Large intestine (tissue), 3 donors: Measurements from ENCODE around the gene WRAP73. TPM values are rescaled to one million over a fixed set of nuclear protein-coding genes. Genes with fewer than 3 reads are reported as not detected.
A peak's percentile ranks its signal among the peaks of the same experiment; 100 is the strongest.

ENCODE experiments used
- DNase-seq, 2 donors: peaks; one replicate each; pipeline versions ENCODE4 v3.0.0 to v3.0.0-alpha.2; 2013
- H3K27ac ChIP-seq: one replicate; pipeline ENCODE4 v1.5.1; 2013; ENCODE audit warnings: low read length
- H3K27me3 ChIP-seq: 2 replicates; pipeline ENCODE4 v1.6.1; 2013; ENCODE audit warnings: low read length; ENCODE audit not compliant: control insufficient read depth, insufficient read depth
- H3K36me3 ChIP-seq: 2 replicates; pipeline ENCODE4 v1.6.1; 2013; ENCODE audit warnings: low read length; ENCODE audit not compliant: control insufficient read depth, insufficient read depth
- H3K4me1 ChIP-seq: one replicate; pipeline ENCODE4 v1.6.1; 2013; ENCODE audit warnings: low read length; ENCODE audit not compliant: control insufficient read depth, insufficient read depth
- H3K4me3 ChIP-seq: one replicate; pipeline ENCODE4 v1.5.1; 2013; ENCODE audit warnings: low read length
- H3K9me3 ChIP-seq: one replicate; pipeline ENCODE4 v1.6.1; 2013; ENCODE audit warnings: mild to moderate bottlenecking, low read depth, low read length, moderate library complexity; ENCODE audit not compliant: control insufficient read depth
- WGBS: methylation state at CpG from one replicate; pipeline ENCODE4 v1.1.5; 2013; ENCODE audit warnings: low lambda C conversion rate; ENCODE audit not compliant: insufficient coverage; 5-methylcytosine and 5-hydroxymethylcytosine counted together
- polyA plus RNA-seq: library from polyadenylated mRNA; unstranded; fragments of 120-200 nt; gene quantifications from one replicate; pipeline ENCODE4 v1.2.1, GENCODE V29; 2013

Gene WRAP73
- polyA plus RNA-seq, 1 donor: 15.6 TPM

DNA sequence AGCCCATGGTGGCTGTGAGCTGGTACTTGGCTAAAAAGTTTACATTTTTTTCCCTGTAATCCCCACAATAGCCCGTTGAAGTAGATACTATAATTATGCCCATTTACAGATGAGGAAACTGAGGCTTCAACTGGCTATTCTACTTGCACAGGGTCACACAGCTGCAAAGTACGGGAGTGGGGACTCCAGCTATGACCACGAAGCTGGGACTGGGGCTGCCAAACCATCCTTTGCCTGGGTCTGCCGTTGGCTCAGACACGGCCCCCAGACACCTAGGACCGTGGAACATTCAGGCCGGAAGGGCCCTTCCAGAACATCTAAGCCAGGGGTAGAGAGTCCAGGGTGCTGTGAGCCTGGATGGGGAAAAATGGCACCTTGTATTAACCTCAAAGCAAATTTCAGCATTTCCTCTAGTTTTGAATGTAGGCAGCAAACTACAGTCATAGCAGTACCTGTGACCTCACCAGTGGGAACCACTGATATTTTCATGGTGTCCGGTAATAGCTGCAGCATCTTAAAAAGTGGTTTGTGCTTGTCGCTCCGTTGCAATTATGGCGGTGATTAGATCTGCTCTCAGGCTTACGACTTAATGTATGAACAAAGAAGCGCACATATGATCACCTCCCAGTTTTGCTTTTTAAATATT, 6.7 kb upstream of the WRAP73 start:
- no peak for DNase-seq
- no peaks in the 10 kb centered on the region for H3K36me3 ChIP-seq
- no peak overlapping the region for H3K4me3 ChIP-seq
- no peak overlapping the region for H3K27ac ChIP-seq
- no CpG with 5 or more reads among the region's 13 CpGs for WGBS
- no peaks in the 10 kb centered on the region for H3K4me1 ChIP-seq
- peaks cover 67% of the 10 kb centered on the region for H3K27me3 ChIP-seq
- H3K9me3 ChIP-seq: no peaks in the 10 kb centered on the region

DNA sequence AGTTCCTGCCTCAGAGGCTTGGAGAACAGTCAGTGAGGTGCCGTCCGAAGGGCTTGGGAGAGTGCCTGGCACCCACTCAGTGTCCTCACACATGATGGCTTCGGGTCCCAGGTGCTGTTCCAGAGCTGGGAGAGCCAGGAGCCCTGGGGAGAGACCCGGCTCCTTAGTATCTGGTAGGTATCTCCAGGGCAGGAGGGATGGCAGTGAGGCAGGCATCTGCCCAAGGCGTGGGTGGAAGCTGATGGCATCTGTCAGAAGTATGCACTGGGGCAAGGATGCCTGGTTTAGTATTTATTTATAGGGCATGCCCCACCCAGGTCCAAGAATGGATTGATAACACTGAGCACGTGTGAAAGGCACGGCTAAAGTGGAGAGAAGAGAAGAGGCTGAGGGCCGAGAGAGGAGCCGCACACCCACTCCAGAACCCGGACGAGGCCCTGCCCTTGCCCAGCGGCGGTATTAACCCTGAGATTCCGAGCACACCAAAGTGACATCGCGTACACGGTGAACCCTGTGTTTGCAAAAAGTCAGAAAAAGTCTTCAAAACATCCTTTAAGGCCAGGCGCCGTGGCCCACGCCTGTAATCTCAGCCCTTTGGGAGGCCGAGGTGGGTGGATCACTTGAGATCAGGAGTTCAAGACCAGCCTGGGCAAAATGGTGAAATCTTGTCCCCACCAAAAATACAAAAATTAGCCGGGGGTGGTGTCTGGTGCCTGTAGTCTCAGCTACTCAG, 4.8 kb upstream of the WRAP73 start:
- H3K4me3 ChIP-seq: no peak overlapping the region

DNA sequence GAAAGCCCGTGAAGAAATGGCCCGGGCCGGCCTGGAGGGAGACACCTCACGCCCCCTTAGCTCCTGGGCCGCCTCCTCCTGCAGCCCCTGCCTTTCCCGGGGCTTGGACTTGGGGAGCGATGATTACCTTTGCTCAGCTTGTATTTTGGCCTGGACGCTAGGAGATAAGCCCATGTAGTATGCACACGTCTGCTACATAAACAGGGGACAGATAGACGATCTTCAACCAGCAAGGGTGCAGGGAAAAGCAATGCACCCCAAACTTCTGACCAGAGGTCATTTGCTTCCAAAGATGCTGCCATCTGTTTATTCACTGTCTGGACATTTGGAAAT, 3.3 kb upstream of the WRAP73 start:
- no peak for DNase-seq
- H3K4me3 ChIP-seq: no peak overlapping the region
- H3K4me1 ChIP-seq: peaks cover 12% of the 10 kb centered on the region
- peaks cover 73% of the 10 kb centered on the region for H3K27me3 ChIP-seq
- WGBS: no CpG with 5 or more reads among the region's 10 CpGs
- no peak overlapping the region for H3K27ac ChIP-seq
- peaks cover 10% of the 10 kb centered on the region for H3K9me3 ChIP-seq
- H3K36me3 ChIP-seq: no peaks in the 10 kb centered on the region

More for the DNA sequence above, 4.8 kb upstream of the WRAP73 start:
- Histone ChIP-seq H3K36me3 (no peaks in the 10 kb centered on the region), H3K27ac (no peak overlapping the region), H3K4me1 (peaks cover 7% of the 10 kb centered on the region), H3K9me3 (peaks cover 10% of the 10 kb centered on the region), H3K27me3 (peaks cover 78% of the 10 kb centered on the region)
- no CpG with 5 or more reads among the region's 22 CpGs for WGBS
- no peak for DNase-seq

DNA sequence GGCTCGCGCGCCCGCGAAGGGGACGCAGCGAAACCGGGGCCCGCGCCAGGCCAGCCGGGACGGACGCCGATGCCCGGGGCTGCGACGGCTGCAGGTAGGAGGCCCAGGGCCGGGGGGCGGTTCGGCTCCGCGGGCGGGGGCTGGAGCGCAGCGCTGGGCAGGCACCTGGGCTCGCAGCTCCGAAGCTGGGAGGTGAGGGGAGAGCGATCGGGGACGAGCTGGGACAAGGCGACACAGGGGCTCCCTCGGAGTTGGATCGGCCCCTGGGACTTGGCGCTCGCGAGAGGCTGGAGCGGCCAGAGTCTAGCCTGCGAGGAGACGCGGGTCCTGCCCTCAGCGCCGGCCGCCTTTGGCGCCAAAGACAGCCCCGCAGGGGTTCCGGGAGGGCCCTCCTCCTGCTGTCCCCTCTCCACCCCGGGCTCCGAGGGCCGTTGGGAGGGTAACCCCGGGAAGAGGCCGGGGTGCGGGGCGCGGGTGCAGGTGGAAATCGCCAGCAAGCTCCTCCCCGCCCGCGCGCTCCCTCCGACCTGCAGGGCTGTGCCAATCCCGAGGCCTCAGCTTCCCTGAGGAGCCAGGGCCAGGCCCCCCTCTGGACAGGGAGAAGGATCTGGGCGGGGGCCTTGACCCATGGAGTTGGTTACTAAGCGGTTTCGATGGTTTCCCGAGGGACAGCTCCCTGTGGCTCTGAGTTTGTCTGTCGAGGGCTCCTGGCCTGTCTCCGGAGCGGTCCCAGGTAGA, 2.8 kb upstream of the WRAP73 start:
- no CpG with 5 or more reads among the region's 68 CpGs for WGBS
- Histone ChIP-seq H3K9me3 (peaks cover 10% of the 10 kb centered on the region), H3K36me3 (no peaks in the 10 kb centered on the region), H3K4me1 (peaks cover 12% of the 10 kb centered on the region), H3K27me3 (peaks cover 68% of the 10 kb centered on the region), H3K4me3 (no peak overlapping the region), H3K27ac (no peak overlapping the region)
- peak in 1 of 2 donors; percentile 22 for DNase-seq

GRCh38 chr1:3651930-3652547, 2.1 kb upstream of the WRAP73 start, which contains the start of gene TP73:
Gene TP73 (plus strand): TSS chr1:3652516. CDS start chr1:3682366, 29,850 bp downstream.
- peaks cover 62% of the 10 kb centered on the region for H3K27me3 ChIP-seq
- no peak within 1 kb of the TSS for H3K27ac ChIP-seq
- peak in 1 of 2 donors; percentile 11 for DNase-seq

GRCh38 chr1:3651026-3651929, 1.4 kb upstream of the WRAP73 start:
- Histone ChIP-seq H3K9me3 (peaks cover 10% of the 10 kb centered on the region), H3K36me3 (peaks cover 10% of the 10 kb centered on the region), H3K27me3 (peaks cover 56% of the 10 kb centered on the region), H3K4me3 (no peak overlapping the region), H3K4me1 (peaks cover 12% of the 10 kb centered on the region), H3K27ac (no peak overlapping the region)
- peak in 1 of 2 donors; percentile 17 for DNase-seq
- no CpG with 5 or more reads among the region's 83 CpGs for WGBS

More at GRCh38 chr1:3651930-3652547, 2.1 kb upstream of the WRAP73 start, which contains the start of gene TP73:
- Histone ChIP-seq H3K4me1 (peaks cover 12% of the 10 kb centered on the region), H3K9me3 (peaks cover 10% of the 10 kb centered on the region), H3K36me3 (peaks cover 2% of the 10 kb centered on the region), H3K4me3 (no peak within 1 kb of the TSS)
- WGBS: no CpG with 5 or more reads among the region's 80 CpGs

- Histone ChIP-seq H3K9me3 (peaks cover 10% of the 10 kb centered on the region), H3K4me1 (peaks cover 12% of the 10 kb centered on the region), H3K27ac (no peak overlapping the region), H3K27me3 (peaks cover 50% of the 10 kb centered on the region), H3K4me3 (no peak overlapping the region), H3K36me3 (peaks cover 18% of the 10 kb centered on the region)
- 11% methylated on average over 3 of the region's 50 CpGs for WGBS
- no peak for DNase-seq
Observed at GRCh38 chr1:3650248-3651025, 534 bp upstream of the WRAP73 start.

DNA sequence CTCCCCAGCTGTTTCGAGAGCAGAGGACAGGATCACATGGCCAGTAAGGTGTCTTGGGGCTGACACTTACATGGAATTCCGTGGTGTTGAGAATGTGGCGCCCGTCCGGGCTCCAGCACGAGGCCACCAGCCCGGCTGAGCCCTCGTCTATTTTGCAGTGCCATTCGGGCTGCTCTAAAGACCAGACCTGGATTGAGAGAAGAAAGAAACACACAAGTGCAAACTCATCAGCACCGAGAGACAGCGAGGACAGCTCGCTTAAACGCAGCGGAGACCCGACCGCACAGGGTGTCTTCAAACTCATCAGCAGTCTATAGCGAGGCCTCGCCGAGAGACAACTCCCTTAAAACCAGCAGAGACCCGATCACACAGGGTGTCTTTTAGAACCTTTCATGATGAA, 3.3 kb downstream of the WRAP73 start:
- H3K4me1 ChIP-seq: peaks cover 12% of the 10 kb centered on the region
- H3K27ac ChIP-seq: no peak overlapping the region
- H3K36me3 ChIP-seq: peaks cover 20% of the 10 kb centered on the region
- no peak overlapping the region for H3K4me3 ChIP-seq
- DNase-seq: no peak
- H3K27me3 ChIP-seq: peaks cover 16% of the 10 kb centered on the region
- 93% methylated on average over 3 of the region's 20 CpGs for WGBS
- peaks cover 10% of the 10 kb centered on the region for H3K9me3 ChIP-seq

DNA sequence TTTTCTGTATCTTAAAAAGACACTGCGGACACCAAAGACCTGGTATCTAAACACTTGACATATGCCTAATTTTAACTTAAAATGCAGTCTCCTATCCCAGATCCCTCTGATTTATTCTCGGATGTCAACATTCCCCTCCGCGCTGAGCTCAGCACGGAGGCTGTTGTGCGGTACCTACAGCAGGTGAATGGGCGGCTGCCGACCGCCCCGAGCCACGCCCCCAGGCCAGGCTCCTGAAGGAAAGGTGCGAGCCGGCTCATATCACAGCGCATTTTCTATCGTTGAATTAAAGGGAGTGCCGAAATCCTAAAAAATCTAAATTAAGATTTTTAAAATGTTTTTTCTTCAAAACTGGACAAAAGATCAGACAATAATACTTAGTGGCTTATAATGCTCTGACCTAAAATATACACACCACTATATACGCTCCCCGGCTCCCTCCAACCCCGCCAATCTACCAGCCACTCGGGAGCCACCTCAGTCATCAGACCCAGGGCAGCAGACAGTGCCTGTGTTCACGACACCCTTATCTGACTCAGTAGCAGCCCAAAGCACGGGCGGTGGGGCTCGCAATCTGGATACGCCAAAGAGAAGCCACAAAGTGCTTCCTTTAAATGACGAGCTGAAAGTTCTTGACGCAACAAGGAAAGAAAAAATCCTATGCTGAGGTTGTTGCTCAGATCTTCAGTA, 4.1 kb downstream of the WRAP73 start:
- Histone ChIP-seq H3K4me1 (peaks cover 10% of the 10 kb centered on the region), H3K4me3 (no peak overlapping the region), H3K36me3 (peaks cover 20% of the 10 kb centered on the region), H3K27ac (no peak overlapping the region), H3K27me3 (peaks cover 8% of the 10 kb centered on the region), H3K9me3 (peaks cover 4% of the 10 kb centered on the region)
- 80% methylated on average over 1 of the region's 27 CpGs for WGBS
- no peak for DNase-seq
